Breast epithelium (tissue), 3 donors: ENCODE measurements around the gene NXPH4.

Source experiments
- POLR2A ChIP-seq: fragments of 450-650 bp; IDR thresholded peaks from one replicate; pipeline ENCODE4 v1.6.1; 2016; ENCODE audit warnings: antibody characterized with exemption, mild to moderate bottlenecking, moderate library complexity
- POLR2AphosphoS5 ChIP-seq, 3 donors: sonication (generic); formaldehyde crosslinking; IDR thresholded peaks; one replicate each; pipeline ENCODE4 v1.6.1; 2017; ENCODE audit warnings: antibody characterized with exemption in 3 of 3
- TF ChIP-seq, protein P1 (sequence below), 3 donors: fragments of 450-650 bp; IDR thresholded peaks; one replicate each; pipeline ENCODE4 v1.5.1; 2016 to 2017; ENCODE audit warnings: antibody characterized with exemption in 3 of 3, mild to moderate bottlenecking in 3 of 3, moderate library complexity in 3 of 3

DNA sequence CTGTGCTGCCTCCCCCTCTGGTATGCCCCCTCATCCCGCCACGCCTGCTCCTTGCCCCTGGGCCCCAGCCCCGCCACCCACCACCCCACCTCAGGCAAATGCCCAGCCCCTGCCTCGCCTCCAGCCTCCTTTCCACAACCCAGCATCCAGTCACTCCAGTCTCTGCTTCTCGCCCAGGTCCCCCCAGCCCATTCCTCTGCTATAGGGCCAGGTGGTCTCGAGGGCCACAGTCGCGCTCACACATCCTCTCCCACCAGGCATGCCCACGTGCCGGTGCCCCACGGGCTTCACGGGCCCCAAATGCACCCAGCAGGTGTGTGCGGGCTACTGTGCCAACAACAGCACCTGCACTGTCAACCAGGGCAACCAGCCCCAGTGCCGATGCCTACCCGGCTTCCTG, 6.1 kb upstream of the NXPH4 start:
- TF ChIP-seq POLR2A (no peak), POLR2AphosphoS5 (IDR thresholded peaks at IDR 0.05) (no peak)
- TF ChIP-seq, protein P1, sequence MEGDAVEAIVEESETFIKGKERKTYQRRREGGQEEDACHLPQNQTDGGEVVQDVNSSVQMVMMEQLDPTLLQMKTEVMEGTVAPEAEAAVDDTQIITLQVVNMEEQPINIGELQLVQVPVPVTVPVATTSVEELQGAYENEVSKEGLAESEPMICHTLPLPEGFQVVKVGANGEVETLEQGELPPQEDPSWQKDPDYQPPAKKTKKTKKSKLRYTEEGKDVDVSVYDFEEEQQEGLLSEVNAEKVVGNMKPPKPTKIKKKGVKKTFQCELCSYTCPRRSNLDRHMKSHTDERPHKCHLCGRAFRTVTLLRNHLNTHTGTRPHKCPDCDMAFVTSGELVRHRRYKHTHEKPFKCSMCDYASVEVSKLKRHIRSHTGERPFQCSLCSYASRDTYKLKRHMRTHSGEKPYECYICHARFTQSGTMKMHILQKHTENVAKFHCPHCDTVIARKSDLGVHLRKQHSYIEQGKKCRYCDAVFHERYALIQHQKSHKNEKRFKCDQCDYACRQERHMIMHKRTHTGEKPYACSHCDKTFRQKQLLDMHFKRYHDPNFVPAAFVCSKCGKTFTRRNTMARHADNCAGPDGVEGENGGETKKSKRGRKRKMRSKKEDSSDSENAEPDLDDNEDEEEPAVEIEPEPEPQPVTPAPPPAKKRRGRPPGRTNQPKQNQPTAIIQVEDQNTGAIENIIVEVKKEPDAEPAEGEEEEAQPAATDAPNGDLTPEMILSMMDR (IDR thresholded peaks at IDR 0.05), result no peak
